ENCODE results near the gene ULBP1. TPM values are rescaled to one million over a fixed set of nuclear protein-coding genes. Genes with fewer than 3 reads are reported as not detected.

ULBP1 gene
- polyA plus RNA-seq, 3 donors, result 0.06 to 0.79 (median 0.09) TPM

DNA sequence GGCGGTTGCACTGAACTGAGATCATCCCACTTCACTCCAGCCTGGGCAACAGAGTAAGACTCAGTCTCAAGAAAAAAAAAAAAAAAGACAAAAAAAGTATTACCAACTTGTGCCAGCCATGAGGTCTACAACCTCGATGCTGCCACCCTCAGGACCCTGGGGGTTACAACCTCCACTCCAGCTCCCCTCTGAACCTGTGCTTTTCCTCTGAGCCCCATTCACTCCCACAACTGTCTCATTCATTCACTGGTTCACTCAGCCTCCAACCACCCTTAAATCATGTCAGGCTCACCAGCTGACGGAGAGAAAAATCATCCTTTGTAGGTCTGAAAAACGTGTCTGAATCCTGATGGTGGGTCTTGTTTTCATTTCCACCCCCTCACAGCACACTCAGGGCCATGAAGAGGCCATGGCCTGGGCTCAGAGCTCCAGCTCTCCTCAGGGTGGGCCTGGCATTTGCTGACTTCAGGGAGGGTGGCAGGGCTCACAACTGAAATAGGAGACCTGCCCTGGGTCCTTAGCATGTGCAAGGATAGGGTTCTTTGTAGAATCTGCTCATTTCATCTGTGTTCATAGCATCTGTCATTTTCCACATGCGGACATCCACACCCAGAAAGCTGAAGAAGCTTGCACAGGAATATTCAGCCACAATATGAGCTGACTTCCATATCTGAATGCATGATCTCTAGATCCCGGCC is 1.9 kb upstream of the ULBP1 start:
- Mint-ChIP-seq H3K27ac (peak overlapping the region in 2 of 7 donors; percentile 3 to 23), H3K4me3 (peak overlapping the region; percentile 39 to 47), H3K27me3 (ENCODE audit: low read depth in 3 of 3) (peaks cover 69 to 91% (median 84%) of the 10 kb centered on the region in 3 donors), H3K9me3 (peaks cover 5 to 28% (median 22%) of the 10 kb centered on the region in 7 donors), H3K4me1 (peaks cover 24% of the 10 kb centered on the region), H3K36me3 (peaks cover 12 to 14% of the 10 kb centered on the region in 2 donors)
- H3K36me3 ChIP-seq (replicated peaks in 1 of 2; ENCODE audit: control insufficient read depth in 1 of 2, insufficient read depth in 2 of 2, low read length in 2 of 2), result no peaks in the 10 kb centered on the region
- no peak overlapping the region for H3K9ac ChIP-seq (ENCODE audit: insufficient read depth, low read length, poor library complexity, severe bottlenecking)
- H4K20me1 ChIP-seq (ENCODE audit: insufficient read depth, low read length), result peaks cover 3% of the 10 kb centered on the region
- peaks cover 24 to 87% of the 10 kb centered on the region in 2 donors for H3K27me3 ChIP-seq (ENCODE audit: control insufficient read depth in 2 of 2, insufficient read depth in 2 of 2, low read length in 2 of 2)
- H3K79me2 ChIP-seq (ENCODE audit: insufficient read depth, low read length), result no peaks in the 10 kb centered on the region
- peaks cover 24 to 25% of the 10 kb centered on the region in 2 donors for H3K4me1 ChIP-seq (ENCODE audit: control insufficient read depth in 1 of 2, insufficient read depth in 2 of 2, low read length in 2 of 2)
- no peak overlapping the region for H3K4me2 ChIP-seq (replicated peaks; ENCODE audit: extremely low read depth, low read length, poor library complexity, severe bottlenecking)
- H3K4me3 ChIP-seq (replicated peaks in 1 of 3; ENCODE audit: low read depth in 2 of 3, low read length in 3 of 3), result no peak overlapping the region
- peak in 1 of 3 donors; percentile 24 for DNase-seq
- peaks cover 12 to 15% of the 10 kb centered on the region in 2 donors for H3K9me3 ChIP-seq (replicated peaks in 1 of 2; ENCODE audit: control insufficient read depth in 1 of 2, insufficient read depth in 1 of 2, low read length in 2 of 2)
- no peak overlapping the region for H3K27ac ChIP-seq (ENCODE audit: low read depth in 1 of 2, low read length in 2 of 2)
- WGBS (ENCODE audit: insufficient coverage), result 60% methylated on average over 3 of the region's 6 CpGs
- TF ChIP-seq, protein P1, sequence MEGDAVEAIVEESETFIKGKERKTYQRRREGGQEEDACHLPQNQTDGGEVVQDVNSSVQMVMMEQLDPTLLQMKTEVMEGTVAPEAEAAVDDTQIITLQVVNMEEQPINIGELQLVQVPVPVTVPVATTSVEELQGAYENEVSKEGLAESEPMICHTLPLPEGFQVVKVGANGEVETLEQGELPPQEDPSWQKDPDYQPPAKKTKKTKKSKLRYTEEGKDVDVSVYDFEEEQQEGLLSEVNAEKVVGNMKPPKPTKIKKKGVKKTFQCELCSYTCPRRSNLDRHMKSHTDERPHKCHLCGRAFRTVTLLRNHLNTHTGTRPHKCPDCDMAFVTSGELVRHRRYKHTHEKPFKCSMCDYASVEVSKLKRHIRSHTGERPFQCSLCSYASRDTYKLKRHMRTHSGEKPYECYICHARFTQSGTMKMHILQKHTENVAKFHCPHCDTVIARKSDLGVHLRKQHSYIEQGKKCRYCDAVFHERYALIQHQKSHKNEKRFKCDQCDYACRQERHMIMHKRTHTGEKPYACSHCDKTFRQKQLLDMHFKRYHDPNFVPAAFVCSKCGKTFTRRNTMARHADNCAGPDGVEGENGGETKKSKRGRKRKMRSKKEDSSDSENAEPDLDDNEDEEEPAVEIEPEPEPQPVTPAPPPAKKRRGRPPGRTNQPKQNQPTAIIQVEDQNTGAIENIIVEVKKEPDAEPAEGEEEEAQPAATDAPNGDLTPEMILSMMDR (IDR thresholded peaks at IDR 0.05), result peak; percentile 20
- intact Hi-C loops (cut with micrococcal nuclease), result no loop called here
- no peak overlapping the region for H2AFZ ChIP-seq (ENCODE audit: insufficient read depth, low read depth, low read length, poor library complexity, severe bottlenecking)

GRCh38 chr6:149962461-149963211 is 1.1 kb upstream of the ULBP1 start:
- Mint-ChIP-seq H3K27me3 (ENCODE audit: low read depth in 3 of 3) (peaks cover 73 to 94% (median 89%) of the 10 kb centered on the region in 3 donors), H3K9me3 (peaks cover 5 to 28% (median 22%) of the 10 kb centered on the region in 7 donors), H3K36me3 (peaks cover 12 to 14% of the 10 kb centered on the region in 2 donors), H3K27ac (peak overlapping the region in 5 of 7 donors; percentile 18 to 88 (median 79)), H3K4me3 (peak overlapping the region; percentile 87 to 96), H3K4me1 (peaks cover 24% of the 10 kb centered on the region)
- H3K4me1 ChIP-seq (ENCODE audit: control insufficient read depth in 1 of 2, insufficient read depth in 2 of 2, low read length in 2 of 2), result peaks cover 24 to 25% of the 10 kb centered on the region in 2 donors
- TF ChIP-seq, protein P1 (IDR thresholded peaks at IDR 0.05), result no peak
- H2AFZ ChIP-seq (ENCODE audit: insufficient read depth, low read depth, low read length, poor library complexity, severe bottlenecking), result peak overlapping the region; percentile 80
- H4K20me1 ChIP-seq (ENCODE audit: insufficient read depth, low read length), result peaks cover 3% of the 10 kb centered on the region
- H3K27ac ChIP-seq (ENCODE audit: low read depth in 1 of 2, low read length in 2 of 2), result no peak overlapping the region
- H3K4me3 ChIP-seq (replicated peaks in 1 of 3; ENCODE audit: low read depth in 2 of 3, low read length in 3 of 3), result peak overlapping the region in 1 of 3 experiments; percentile 77
- intact Hi-C loops (cut with micrococcal nuclease), result no loop called here
- no peaks in the 10 kb centered on the region for H3K79me2 ChIP-seq (ENCODE audit: insufficient read depth, low read length)
- peak overlapping the region; percentile 71 for H3K4me2 ChIP-seq (replicated peaks; ENCODE audit: extremely low read depth, low read length, poor library complexity, severe bottlenecking)
- 77% methylated on average over 5 of the region's 7 CpGs for WGBS (ENCODE audit: insufficient coverage)
- H3K36me3 ChIP-seq (replicated peaks in 1 of 2; ENCODE audit: control insufficient read depth in 1 of 2, insufficient read depth in 2 of 2, low read length in 2 of 2), result no peaks in the 10 kb centered on the region
- H3K9ac ChIP-seq (ENCODE audit: insufficient read depth, low read length, poor library complexity, severe bottlenecking), result no peak overlapping the region
- peaks cover 23 to 88% of the 10 kb centered on the region in 2 donors for H3K27me3 ChIP-seq (ENCODE audit: control insufficient read depth in 2 of 2, insufficient read depth in 2 of 2, low read length in 2 of 2)
- H3K9me3 ChIP-seq (replicated peaks in 1 of 2; ENCODE audit: control insufficient read depth in 1 of 2, insufficient read depth in 1 of 2, low read length in 2 of 2), result peaks cover 12 to 15% of the 10 kb centered on the region in 2 donors
- DNase-seq, result no peak
